ENCODE data around the gene TRAF3. TPM values are rescaled to one million over a fixed set of nuclear protein-coding genes. Genes with fewer than 3 reads are reported as not detected.
"Not testable (repeated sequence)": the region's sequence is repeated elsewhere in the genome, so short reads cannot be mapped to it uniquely, and the experiment has no call there.

The TRAF3 gene
- total RNA-seq, 1 donor from 2014 or later, result 35.3 TPM

GRCh38 chr14:102764220-102764671 is 13.0 kb upstream of the TRAF3 start:
- TF ChIP-seq CTCF (IDR thresholded peaks at IDR 0.05; ENCODE audit: insufficient read depth, low read length, severe bottlenecking), result no peak
- FAIRE-seq, result no peak
- no peak for DNase-seq (ENCODE audit: low read depth)
- no peak overlapping the region for H3K4me3 ChIP-seq (ENCODE audit: low read depth, low read length)
- H3K27me3 ChIP-seq (ENCODE audit: control insufficient read depth, insufficient read depth, low read length), result peaks cover 8% of the 10 kb centered on the region
- H3K36me3 ChIP-seq (ENCODE audit: control insufficient read depth, insufficient read depth, low read length), result no peaks in the 10 kb centered on the region

- not testable (repeated sequence) for H3K27me3 ChIP-seq (ENCODE audit: control insufficient read depth, insufficient read depth, low read length); H3K4me3 ChIP-seq (ENCODE audit: low read depth, low read length); DNase-seq (ENCODE audit: low read depth); H3K36me3 ChIP-seq (ENCODE audit: control insufficient read depth, insufficient read depth, low read length); FAIRE-seq
Observed at GRCh38 chr14:102765770-102766169, 11.5 kb upstream of the TRAF3 start.

GRCh38 chr14:102768223-102769048 is 8.8 kb upstream of the TRAF3 start:
- H3K36me3 ChIP-seq (ENCODE audit: control insufficient read depth, insufficient read depth, low read length), result no peaks in the 10 kb centered on the region
- DNase-seq (ENCODE audit: low read depth), result no peak
- no peaks in the 10 kb centered on the region for H3K27me3 ChIP-seq (ENCODE audit: control insufficient read depth, insufficient read depth, low read length)
- no peak overlapping the region for H3K4me3 ChIP-seq (ENCODE audit: low read depth, low read length)
- FAIRE-seq, result no peak
- TF ChIP-seq CTCF (IDR thresholded peaks at IDR 0.05; ENCODE audit: insufficient read depth, low read length, severe bottlenecking), result no peak

- FAIRE-seq, result no peak
- Histone ChIP-seq H3K27me3 (ENCODE audit: control insufficient read depth, insufficient read depth, low read length) (no peaks in the 10 kb centered on the region), H3K36me3 (ENCODE audit: control insufficient read depth, insufficient read depth, low read length) (no peaks in the 10 kb centered on the region), H3K4me3 (ENCODE audit: low read depth, low read length) (no peak overlapping the region)
- TF ChIP-seq CTCF (IDR thresholded peaks at IDR 0.05; ENCODE audit: insufficient read depth, low read length, severe bottlenecking), result no peak
- DNase-seq (ENCODE audit: low read depth), result no peak
Observed at GRCh38 chr14:102769049-102769327, 8.3 kb upstream of the TRAF3 start.

GRCh38 chr14:102770147-102771123 is 6.8 kb upstream of the TRAF3 start:
- Histone ChIP-seq H3K27me3 (ENCODE audit: control insufficient read depth, insufficient read depth, low read length) (no peaks in the 10 kb centered on the region), H3K36me3 (ENCODE audit: control insufficient read depth, insufficient read depth, low read length) (no peaks in the 10 kb centered on the region), H3K4me3 (ENCODE audit: low read depth, low read length) (no peak overlapping the region)
- FAIRE-seq, result no peak
- DNase-seq (ENCODE audit: low read depth), result no peak
- no peak for TF ChIP-seq CTCF (IDR thresholded peaks at IDR 0.05; ENCODE audit: insufficient read depth, low read length, severe bottlenecking)

GRCh38 chr14:102771144-102771543 is 6.1 kb upstream of the TRAF3 start:
- no peak overlapping the region for H3K4me3 ChIP-seq (ENCODE audit: low read depth, low read length)
- DNase-seq (ENCODE audit: low read depth) (no peak), FAIRE-seq (no peak)
- no peaks in the 10 kb centered on the region for H3K27me3 ChIP-seq (ENCODE audit: control insufficient read depth, insufficient read depth, low read length)
- no peak for TF ChIP-seq CTCF (IDR thresholded peaks at IDR 0.05; ENCODE audit: insufficient read depth, low read length, severe bottlenecking)
- no peaks in the 10 kb centered on the region for H3K36me3 ChIP-seq (ENCODE audit: control insufficient read depth, insufficient read depth, low read length)
